Measurements from ENCODE around the gene MYORG.

MYORG gene

DNA sequence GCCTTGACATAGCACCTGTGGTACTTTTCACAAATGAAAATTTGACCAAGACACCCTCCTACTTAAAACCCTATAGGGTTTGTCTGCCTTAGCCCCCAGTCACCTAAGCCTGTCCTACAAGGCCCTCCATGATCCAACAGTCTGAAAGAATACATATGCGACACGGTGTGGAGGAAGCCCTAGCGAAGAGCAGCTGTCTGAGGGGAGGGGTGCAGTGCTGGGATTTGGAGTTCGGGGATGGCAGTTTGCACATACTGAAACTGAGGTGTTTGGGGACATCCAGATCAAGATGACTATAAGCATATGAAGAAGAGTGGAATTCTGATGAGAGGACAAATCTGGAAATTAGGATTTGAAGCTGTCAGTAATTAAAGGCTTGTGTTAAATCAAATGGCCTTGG, 7.2 kb upstream of the MYORG start:
- H3K27ac ChIP-seq (ENCODE audit: low read depth, low read length): no peak overlapping the region
- H3K27me3 ChIP-seq (ENCODE audit: insufficient read depth, low read length): peaks cover 51% of the 10 kb centered on the region
- no peak overlapping the region for H3K9ac ChIP-seq (ENCODE audit: low read depth, low read length)
- no peaks in the 10 kb centered on the region for H3K9me3 ChIP-seq (ENCODE audit: insufficient read depth, low read depth, low read length)
- no peaks in the 10 kb centered on the region for H3K36me3 ChIP-seq (ENCODE audit: insufficient read depth, low read length)
- WGBS: 79% methylated on average over 4 of the region's 4 CpGs
- H3K4me3 ChIP-seq (ENCODE audit: low read length): no peak overlapping the region
- peaks cover 6% of the 10 kb centered on the region; the same call in 1 of the 2 replicates for H3K4me1 ChIP-seq (ENCODE audit: insufficient read depth, low read length)

DNA sequence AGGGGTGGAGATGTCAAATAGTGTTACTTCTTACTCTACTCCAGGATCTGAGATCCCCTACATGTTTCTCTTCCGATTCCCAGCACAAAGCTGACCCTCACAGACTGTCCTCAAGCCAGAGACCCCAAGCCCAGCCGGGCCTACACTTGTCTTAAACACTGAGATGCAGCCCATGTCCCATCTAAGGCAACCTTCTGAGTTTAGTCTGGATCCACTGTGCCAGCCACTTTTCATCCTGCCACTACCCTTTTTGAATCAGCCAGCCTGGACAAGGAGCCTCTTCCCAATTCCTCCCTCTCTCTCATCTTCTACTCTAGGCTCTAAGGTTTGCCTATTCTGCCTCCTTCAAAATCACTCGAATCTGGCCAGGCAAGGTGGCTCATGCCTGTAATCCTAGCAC, 6.2 kb upstream of the MYORG start:
- Histone ChIP-seq H3K4me1 (ENCODE audit: insufficient read depth, low read length) (peaks cover 6% of the 10 kb centered on the region; the same call in 1 of the 2 replicates), H3K9ac (ENCODE audit: low read depth, low read length) (no peak overlapping the region), H3K9me3 (ENCODE audit: insufficient read depth, low read depth, low read length) (no peaks in the 10 kb centered on the region), H3K4me3 (ENCODE audit: low read length) (no peak overlapping the region), H3K27me3 (ENCODE audit: insufficient read depth, low read length) (peaks cover 60% of the 10 kb centered on the region), H3K27ac (ENCODE audit: low read depth, low read length) (no peak overlapping the region), H3K36me3 (ENCODE audit: insufficient read depth, low read length) (no peaks in the 10 kb centered on the region)
- 79% methylated on average over 3 of the region's 3 CpGs for WGBS

GRCh38 chr9:34382054-34382453, 5.4 kb upstream of the MYORG start:
- no peaks in the 10 kb centered on the region for H3K9me3 ChIP-seq (ENCODE audit: insufficient read depth, low read depth, low read length)
- 84% methylated on average over 5 of the region's 5 CpGs for WGBS

DNA sequence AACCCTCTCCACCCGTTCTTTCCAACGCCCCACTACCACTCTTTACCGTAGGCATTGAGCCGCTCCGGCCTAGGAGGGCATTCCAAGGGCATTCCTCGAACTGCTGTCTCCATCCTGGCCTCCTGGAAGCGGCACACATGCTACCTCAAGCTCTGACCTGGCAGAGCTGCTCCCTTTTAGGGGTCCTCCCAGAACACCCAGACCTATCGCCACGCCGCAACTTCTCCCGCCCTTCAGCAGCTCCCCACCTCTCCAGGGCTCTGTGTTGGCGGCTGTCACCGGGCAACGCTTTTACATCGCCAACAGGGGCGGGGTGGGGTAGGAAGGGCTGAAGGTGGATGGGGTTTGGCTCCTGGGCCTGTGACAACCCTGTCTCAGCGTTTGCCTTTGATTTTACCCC, 4.6 kb upstream of the MYORG start:
- Histone ChIP-seq H3K27ac (ENCODE audit: low read depth, low read length) (no peak overlapping the region), H3K27me3 (ENCODE audit: insufficient read depth, low read length) (peaks cover 65% of the 10 kb centered on the region), H3K36me3 (ENCODE audit: insufficient read depth, low read length) (no peaks in the 10 kb centered on the region), H3K4me1 (ENCODE audit: insufficient read depth, low read length) (peaks cover 6% of the 10 kb centered on the region; the same call in 1 of the 2 replicates), H3K9ac (ENCODE audit: low read depth, low read length) (no peak overlapping the region), H3K9me3 (ENCODE audit: insufficient read depth, low read depth, low read length) (no peaks in the 10 kb centered on the region), H3K4me3 (ENCODE audit: low read length) (peak overlapping the region; percentile 64)
- whole genome bisulfite sequencing: 18% methylated on average over 17 of the region's 17 CpGs

More at GRCh38 chr9:34382054-34382453, 5.4 kb upstream of the MYORG start:
- H3K27me3 ChIP-seq (ENCODE audit: insufficient read depth, low read length): peaks cover 63% of the 10 kb centered on the region
- H3K36me3 ChIP-seq (ENCODE audit: insufficient read depth, low read length): no peaks in the 10 kb centered on the region
- peaks cover 6% of the 10 kb centered on the region; the same call in 1 of the 2 replicates for H3K4me1 ChIP-seq (ENCODE audit: insufficient read depth, low read length)
- H3K4me3 ChIP-seq (ENCODE audit: low read length): no peak overlapping the region
- H3K27ac ChIP-seq (ENCODE audit: low read depth, low read length): no peak overlapping the region
- no peak overlapping the region for H3K9ac ChIP-seq (ENCODE audit: low read depth, low read length)

GRCh38 chr9:34380511-34381315, 4.0 kb upstream of the MYORG start:
- Histone ChIP-seq H3K9ac (ENCODE audit: low read depth, low read length) (no peak overlapping the region), H3K4me1 (ENCODE audit: insufficient read depth, low read length) (peaks cover 6% of the 10 kb centered on the region; the same call in 1 of the 2 replicates), H3K27me3 (ENCODE audit: insufficient read depth, low read length) (peaks cover 71% of the 10 kb centered on the region), H3K27ac (ENCODE audit: low read depth, low read length) (no peak overlapping the region), H3K9me3 (ENCODE audit: insufficient read depth, low read depth, low read length) (no peaks in the 10 kb centered on the region), H3K36me3 (ENCODE audit: insufficient read depth, low read length) (no peaks in the 10 kb centered on the region), H3K4me3 (ENCODE audit: low read length) (peak overlapping the region; percentile 64)
- 2% methylated on average over 59 of the region's 59 CpGs for WGBS

- Histone ChIP-seq H3K27me3 (ENCODE audit: insufficient read depth, low read length) (peaks cover 78% of the 10 kb centered on the region), H3K9ac (ENCODE audit: low read depth, low read length) (no peak overlapping the region), H3K4me3 (ENCODE audit: low read length) (peak overlapping the region; percentile 64), H3K27ac (ENCODE audit: low read depth, low read length) (no peak overlapping the region), H3K36me3 (ENCODE audit: insufficient read depth, low read length) (no peaks in the 10 kb centered on the region), H3K9me3 (ENCODE audit: insufficient read depth, low read depth, low read length) (no peaks in the 10 kb centered on the region), H3K4me1 (ENCODE audit: insufficient read depth, low read length) (peaks cover 6% of the 10 kb centered on the region; the same call in 1 of the 2 replicates)
- WGBS: 3% methylated on average over 24 of the region's 24 CpGs
Measured at GRCh38 chr9:34380034-34380510, 3.4 kb upstream of the MYORG start.

DNA sequence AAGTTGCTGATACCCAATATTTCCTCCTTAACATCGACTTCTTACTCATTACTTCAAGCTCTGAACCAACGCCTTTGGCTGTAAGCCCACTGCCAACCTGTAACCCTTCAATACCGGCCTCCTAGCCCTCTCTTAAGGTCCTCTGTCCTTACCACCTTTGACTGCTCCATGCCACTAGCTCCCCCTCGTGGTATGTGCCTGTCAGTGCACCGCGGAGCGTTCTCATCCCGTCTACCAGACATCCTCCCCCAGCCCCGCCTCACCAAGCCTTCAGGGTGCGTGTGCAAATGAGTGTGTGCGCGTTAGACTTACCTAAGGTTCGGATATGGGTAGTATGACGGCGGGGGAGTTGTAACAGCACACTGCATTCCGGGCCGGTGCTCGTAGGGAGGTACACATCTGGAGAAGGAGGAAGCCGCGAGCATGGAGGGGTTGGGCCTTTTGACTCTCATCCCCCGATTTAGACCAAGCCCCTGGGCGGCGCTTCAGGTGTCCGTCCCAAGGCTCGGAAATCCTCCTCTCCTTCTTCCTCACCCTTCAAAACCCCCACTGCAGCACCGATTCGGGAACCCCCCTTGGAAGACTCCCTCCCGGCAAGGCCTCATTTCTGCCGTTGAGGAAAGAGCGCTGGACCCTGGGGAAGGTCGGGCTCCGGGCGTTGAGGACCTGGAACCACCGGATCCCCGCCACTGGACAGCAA, 2.8 kb upstream of the MYORG start:
- no peaks in the 10 kb centered on the region for H3K36me3 ChIP-seq (ENCODE audit: insufficient read depth, low read length)
- peak overlapping the region; percentile 64 for H3K4me3 ChIP-seq (ENCODE audit: low read length)
- 2% methylated on average over 35 of the region's 35 CpGs for WGBS
- no peaks in the 10 kb centered on the region for H3K9me3 ChIP-seq (ENCODE audit: insufficient read depth, low read depth, low read length)
- no peak overlapping the region for H3K27ac ChIP-seq (ENCODE audit: low read depth, low read length)
- H3K9ac ChIP-seq (ENCODE audit: low read depth, low read length): no peak overlapping the region
- peaks cover 74% of the 10 kb centered on the region for H3K27me3 ChIP-seq (ENCODE audit: insufficient read depth, low read length)
- H3K4me1 ChIP-seq (ENCODE audit: insufficient read depth, low read length): peaks cover 10% of the 10 kb centered on the region; the same call in 1 of the 2 replicates

GRCh38 chr9:34378376-34379060, 1.8 kb upstream of the MYORG start:
- WGBS: 85% methylated on average over 3 of the region's 3 CpGs
- peaks cover 10% of the 10 kb centered on the region; the same call in 1 of the 2 replicates for H3K4me1 ChIP-seq (ENCODE audit: insufficient read depth, low read length)

GRCh38 chr9:34377404-34377746, 677 bp upstream of the MYORG start:
- H3K27me3 ChIP-seq (ENCODE audit: insufficient read depth, low read length): peaks cover 57% of the 10 kb centered on the region
- peak overlapping the region; percentile 68 for H3K4me3 ChIP-seq (ENCODE audit: low read length)
- H3K9ac ChIP-seq (ENCODE audit: low read depth, low read length): 0 out of 2 replicates have a peak overlapping the region, but pooled peaks have one; percentile 7
- no peaks in the 10 kb centered on the region for H3K9me3 ChIP-seq (ENCODE audit: insufficient read depth, low read depth, low read length)
- peaks cover 10% of the 10 kb centered on the region; the same call in 1 of the 2 replicates for H3K4me1 ChIP-seq (ENCODE audit: insufficient read depth, low read length)
- no peak overlapping the region for H3K27ac ChIP-seq (ENCODE audit: low read depth, low read length)
- H3K36me3 ChIP-seq (ENCODE audit: insufficient read depth, low read length): no peaks in the 10 kb centered on the region
- WGBS: 14% methylated on average over 20 of the region's 21 CpGs

More at GRCh38 chr9:34378376-34379060, 1.8 kb upstream of the MYORG start:
- H3K9me3 ChIP-seq (ENCODE audit: insufficient read depth, low read depth, low read length): no peaks in the 10 kb centered on the region
- peaks cover 68% of the 10 kb centered on the region for H3K27me3 ChIP-seq (ENCODE audit: insufficient read depth, low read length)
- no peak overlapping the region for H3K4me3 ChIP-seq (ENCODE audit: low read length)
- no peak overlapping the region for H3K9ac ChIP-seq (ENCODE audit: low read depth, low read length)
- H3K36me3 ChIP-seq (ENCODE audit: insufficient read depth, low read length): no peaks in the 10 kb centered on the region
- no peak overlapping the region for H3K27ac ChIP-seq (ENCODE audit: low read depth, low read length)

DNA sequence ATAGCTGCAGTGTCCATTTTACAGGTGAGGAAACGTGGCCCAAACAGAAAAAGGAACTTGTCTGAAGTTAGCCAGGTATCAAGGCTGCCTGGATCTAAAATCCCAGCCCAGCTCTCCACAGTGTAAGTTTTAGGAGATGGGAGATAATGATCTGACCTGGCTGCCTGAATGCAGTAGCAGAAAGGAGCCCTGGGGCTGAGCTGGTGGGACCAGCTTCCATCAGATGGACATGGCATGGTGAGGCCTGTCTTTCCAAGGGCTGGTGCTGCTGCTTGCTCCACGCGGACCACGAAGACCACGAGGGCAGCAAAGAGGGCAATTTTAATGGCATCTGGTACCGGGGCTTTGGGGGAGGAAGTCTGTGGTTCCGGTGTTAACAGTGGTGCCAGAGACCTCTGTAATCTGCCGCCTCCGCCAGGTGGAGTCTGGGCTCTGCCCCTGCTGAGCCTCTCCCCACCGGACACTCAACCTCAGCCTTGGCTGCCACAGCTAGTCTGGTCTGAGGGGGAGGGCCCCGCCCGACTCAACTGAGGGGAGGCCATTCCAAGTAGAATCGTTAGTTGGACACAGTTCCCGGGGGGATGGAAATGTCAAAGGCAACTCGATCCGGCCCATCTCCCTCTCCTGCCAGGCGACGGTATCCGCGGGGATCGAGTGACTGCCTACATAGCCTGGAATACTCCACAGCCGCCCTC, 650 bp downstream of the MYORG start:
- Histone ChIP-seq H3K9me3 (ENCODE audit: insufficient read depth, low read depth, low read length) (no peaks in the 10 kb centered on the region), H3K4me3 (ENCODE audit: low read length) (peak overlapping the region; percentile 68), H3K27ac (ENCODE audit: low read depth, low read length) (no peak overlapping the region), H3K36me3 (ENCODE audit: insufficient read depth, low read length) (no peaks in the 10 kb centered on the region), H3K4me1 (ENCODE audit: insufficient read depth, low read length) (peaks cover 10% of the 10 kb centered on the region; the same call in 1 of the 2 replicates), H3K9ac (ENCODE audit: low read depth, low read length) (0 out of 2 replicates have a peak overlapping the region, but pooled peaks have one; percentile 0), H3K27me3 (ENCODE audit: insufficient read depth, low read length) (peaks cover 43% of the 10 kb centered on the region)
- 6% methylated on average over 22 of the region's 22 CpGs for WGBS

All from HUES64 (cell line).